HEK293T (cell line): ENCODE data around the gene CFD.

ENCODE experiments used
- FOXM1 ChIP-seq: fragments of 450-650 bp; IDR thresholded peaks from 2 replicates; pipeline ENCODE4 v1.6.1; 2017; ENCODE audit warnings: mild to moderate bottlenecking, borderline replicate concordance
- HDGF ChIP-seq: fragments of 450-650 bp; IDR thresholded peaks from 2 replicates; pipeline ENCODE4 v1.6.1; 2017; ENCODE audit warnings: antibody characterized with exemption, borderline replicate concordance
- PKNOX1 ChIP-seq: fragments of 450-650 bp; IDR thresholded peaks from 2 replicates; pipeline ENCODE4 v1.6.1; 2016
- SUZ12 ChIP-seq: fragments of 450-650 bp; IDR thresholded peaks from 2 replicates; pipeline ENCODE4 v1.6.1; 2016; ENCODE audit warnings: mild to moderate bottlenecking

GRCh38 chr19:901216-902092 is 42.0 kb downstream of the CFD start:
- TF ChIP-seq HDGF (no peak), SUZ12 (no peak), PKNOX1 (no peak), FOXM1 (no peak)
